Mucosa of stomach (tissue), 1 donor: ENCODE results near the gene TRAPPC11.

Source experiments
- H3K27me3 ChIP-seq: one replicate; pipeline ENCODE4 v1.7.0; 2013; ENCODE audit warnings: mild to moderate bottlenecking, low read length; ENCODE audit not compliant: control insufficient read depth, insufficient read depth
- H3K36me3 ChIP-seq: one replicate; pipeline ENCODE4 v1.7.0; 2013; ENCODE audit warnings: low read length; ENCODE audit not compliant: control insufficient read depth, insufficient read depth
- H3K4me1 ChIP-seq: one replicate; pipeline ENCODE4 v1.7.0; 2013; ENCODE audit warnings: mild to moderate bottlenecking, low read length; ENCODE audit not compliant: control insufficient read depth, insufficient read depth
- H3K4me3 ChIP-seq: one replicate; pipeline ENCODE4 v1.7.0; 2013; ENCODE audit warnings: low read length
- H3K9ac ChIP-seq: one replicate; pipeline ENCODE4 v1.7.0; 2013; ENCODE audit warnings: mild to moderate bottlenecking, low read length, moderate library complexity
- H3K9me3 ChIP-seq: one replicate; pipeline ENCODE4 v1.7.0; 2013; ENCODE audit warnings: mild to moderate bottlenecking, low read length, moderate library complexity; ENCODE audit not compliant: control insufficient read depth
- donor health status: Pancreatic carcinoma.

Gene TRAPPC11

GRCh38 chr4:183645326-183645725, 13.8 kb upstream of the TRAPPC11 start:
- no peaks in the 10 kb centered on the region for H3K9me3 ChIP-seq
- H3K4me1 ChIP-seq, result no peaks in the 10 kb centered on the region
- H3K27me3 ChIP-seq, result no peaks in the 10 kb centered on the region
- H3K9ac ChIP-seq, result no peak overlapping the region
- H3K4me3 ChIP-seq, result no peak overlapping the region
- H3K36me3 ChIP-seq, result no peaks in the 10 kb centered on the region

- peaks cover 3% of the 10 kb centered on the region for H3K4me1 ChIP-seq
- no peak overlapping the region for H3K4me3 ChIP-seq
- H3K27me3 ChIP-seq, result no peaks in the 10 kb centered on the region
- H3K36me3 ChIP-seq, result no peaks in the 10 kb centered on the region
- peak overlapping the region; percentile 88 for H3K9ac ChIP-seq
- H3K9me3 ChIP-seq, result no peaks in the 10 kb centered on the region
Observed at GRCh38 chr4:183657564-183657963, 1.5 kb upstream of the TRAPPC11 start.

- H3K4me3 ChIP-seq, result peak overlapping the region; percentile 86
- H3K9me3 ChIP-seq, result no peaks in the 10 kb centered on the region
- no peaks in the 10 kb centered on the region for H3K36me3 ChIP-seq
- H3K9ac ChIP-seq, result peak overlapping the region; percentile 88
- H3K4me1 ChIP-seq, result peaks cover 3% of the 10 kb centered on the region
- no peaks in the 10 kb centered on the region for H3K27me3 ChIP-seq
Observed at GRCh38 chr4:183658362-183659028, 598 bp upstream of the TRAPPC11 start.

GRCh38 chr4:183659872-183660242, 764 bp downstream of the TRAPPC11 start:
- no peaks in the 10 kb centered on the region for H3K27me3 ChIP-seq
- no peaks in the 10 kb centered on the region for H3K9me3 ChIP-seq
- peak overlapping the region; percentile 63 for H3K4me3 ChIP-seq
- peak overlapping the region; percentile 88 for H3K9ac ChIP-seq
- peaks cover 3% of the 10 kb centered on the region for H3K4me1 ChIP-seq
- H3K36me3 ChIP-seq, result no peaks in the 10 kb centered on the region

- Histone ChIP-seq H3K4me3 (no peak overlapping the region), H3K9me3 (no peaks in the 10 kb centered on the region), H3K27me3 (no peaks in the 10 kb centered on the region), H3K9ac (no peak overlapping the region), H3K4me1 (peaks cover under 1% of the 10 kb centered on the region), H3K36me3 (peaks cover 12% of the 10 kb centered on the region)
Observed at GRCh38 chr4:183666088-183666487, 7.0 kb downstream of the TRAPPC11 start.

GRCh38 chr4:183670251-183670650, 11.2 kb downstream of the TRAPPC11 start:
- peaks cover 12% of the 10 kb centered on the region for H3K36me3 ChIP-seq
- no peaks in the 10 kb centered on the region for H3K4me1 ChIP-seq
- no peaks in the 10 kb centered on the region for H3K9me3 ChIP-seq
- H3K4me3 ChIP-seq, result no peak overlapping the region
- H3K9ac ChIP-seq, result no peak overlapping the region
- no peaks in the 10 kb centered on the region for H3K27me3 ChIP-seq

- H3K4me3 ChIP-seq, result no peak overlapping the region
- H3K27me3 ChIP-seq, result no peaks in the 10 kb centered on the region
- no peaks in the 10 kb centered on the region for H3K4me1 ChIP-seq
- no peak overlapping the region for H3K9ac ChIP-seq
- H3K9me3 ChIP-seq, result no peaks in the 10 kb centered on the region
- peaks cover 12% of the 10 kb centered on the region for H3K36me3 ChIP-seq
Observed at GRCh38 chr4:183670960-183671555, 12.0 kb downstream of the TRAPPC11 start.

GRCh38 chr4:183674153-183674552, 15.1 kb downstream of the TRAPPC11 start:
- peaks cover 12% of the 10 kb centered on the region for H3K36me3 ChIP-seq
- no peak overlapping the region for H3K9ac ChIP-seq

GRCh38 chr4:183675625-183676024, 16.5 kb downstream of the TRAPPC11 start:
- no peaks in the 10 kb centered on the region for H3K36me3 ChIP-seq
- H3K4me1 ChIP-seq, result no peaks in the 10 kb centered on the region
- H3K9me3 ChIP-seq, result no peaks in the 10 kb centered on the region
- no peaks in the 10 kb centered on the region for H3K27me3 ChIP-seq
- H3K4me3 ChIP-seq, result no peak overlapping the region
- no peak overlapping the region for H3K9ac ChIP-seq

More at GRCh38 chr4:183674153-183674552, 15.1 kb downstream of the TRAPPC11 start:
- Histone ChIP-seq H3K4me3 (no peak overlapping the region), H3K27me3 (no peaks in the 10 kb centered on the region), H3K9me3 (no peaks in the 10 kb centered on the region), H3K4me1 (no peaks in the 10 kb centered on the region)

- no peaks in the 10 kb centered on the region for H3K36me3 ChIP-seq
- no peaks in the 10 kb centered on the region for H3K9me3 ChIP-seq
- no peaks in the 10 kb centered on the region for H3K4me1 ChIP-seq
- H3K9ac ChIP-seq, result no peak overlapping the region
- H3K27me3 ChIP-seq, result no peaks in the 10 kb centered on the region
- H3K4me3 ChIP-seq, result no peak overlapping the region
Observed at GRCh38 chr4:183681119-183681518, 22.0 kb downstream of the TRAPPC11 start.

GRCh38 chr4:183686461-183686860, 27.4 kb downstream of the TRAPPC11 start:
- H3K4me1 ChIP-seq, result no peaks in the 10 kb centered on the region
- H3K27me3 ChIP-seq, result no peaks in the 10 kb centered on the region
- H3K36me3 ChIP-seq, result no peaks in the 10 kb centered on the region
- H3K9me3 ChIP-seq, result no peaks in the 10 kb centered on the region
- H3K9ac ChIP-seq, result no peak overlapping the region
- no peak overlapping the region for H3K4me3 ChIP-seq

GRCh38 chr4:183688216-183688615, 29.1 kb downstream of the TRAPPC11 start:
- H3K36me3 ChIP-seq, result no peaks in the 10 kb centered on the region
- no peak overlapping the region for H3K9ac ChIP-seq
- H3K4me1 ChIP-seq, result no peaks in the 10 kb centered on the region

More at GRCh38 chr4:183688216-183688615, 29.1 kb downstream of the TRAPPC11 start:
- no peak overlapping the region for H3K4me3 ChIP-seq
- no peaks in the 10 kb centered on the region for H3K9me3 ChIP-seq
- H3K27me3 ChIP-seq, result no peaks in the 10 kb centered on the region
